GM12878 (cell line): ENCODE results near the gene SLX9. TPM values are rescaled to one million over a fixed set of nuclear protein-coding genes. Genes with fewer than 3 reads are reported as not detected.

Experiments
- ATAC-seq: fragments of 200-7000 bp; cut with Tn5 transposase; 3 replicates; pipeline ENCODE4 v1.9.1; 2020; ENCODE audit warnings: mild to moderate bottlenecking, moderate library complexity
- BruUV-seq: library from RNA; stranded (reverse); fragments of 400-500 nt; replicated peaks from 2 replicates; lab custom pipeline; 2021; lab: Mats Ljungman, UMichigan
- CTCF ChIA-PET: fragments of 300-600 bp; sonication (Branson Sonifier 250); formaldehyde crosslinking; extraction: SDS; loops from one replicate; lab custom pipeline; 2021; ENCODE audit warnings: inconsistent platforms; lab: Yijun Ruan, JAX
- POLR2A ChIA-PET: fragments of 350-600 bp; formaldehyde crosslinking; extraction: SDS; loops from one replicate; lab custom pipeline; 2021; ENCODE audit warnings: inconsistent platforms; lab: Charles Lee
- RAD21 ChIA-PET: fragments of 300-600 bp; sonication (Branson Sonifier 250); formaldehyde crosslinking; loops from one replicate; lab custom pipeline; 2023; ENCODE audit warnings: antibody characterized with exemption; ENCODE audit not compliant: unreplicated experiment; lab: Charles Lee
- SMC1A ChIA-PET: fragments of 300-600 bp; sonication (Branson Sonifier 250); formaldehyde crosslinking; loops from one replicate; lab custom pipeline; 2023; ENCODE audit not compliant: unreplicated experiment, uncharacterized antibody; lab: Charles Lee
- DNase-seq: peaks from one replicate; pipeline ENCODE4 v3.0.0-alpha.2; 2011; ENCODE audit warnings: low read depth, low spot score
- FAIRE-seq: peaks from 3 replicates; lab custom pipeline; 2011; peaks lifted over from hg19 to GRCh38; lab: Jason Lieb, UNC
- H2AFZ ChIP-seq: 2 replicates; pipeline ENCODE4 v1.6.0; 2011; ENCODE audit warnings: low read depth, low read length, control low read depth; ENCODE audit not compliant: control insufficient read depth
- H3K27ac ChIP-seq: 2 replicates; pipeline ENCODE4 v1.5.1; 2011; ENCODE audit warnings: control low read depth; ENCODE audit not compliant: control insufficient read depth, insufficient read depth
- H3K27me3 ChIP-seq, 2 experiments: replicated peaks in 1 of 2; 2 replicates each; pipeline versions ENCODE4 v1.6.0 to v1.6.1; 2011; ENCODE audit warnings: low read length in 1 of 2; ENCODE audit not compliant: control insufficient read depth in 2 of 2, insufficient read depth in 2 of 2
- H3K36me3 ChIP-seq, 2 experiments: 2 replicates each; pipeline ENCODE4 v1.5.1; 2011; ENCODE audit warnings: low read length in 1 of 2; ENCODE audit not compliant: control insufficient read depth in 2 of 2, insufficient read depth in 2 of 2
- H3K4me1 ChIP-seq: 2 replicates; pipeline ENCODE4 v1.6.1; 2011; ENCODE audit warnings: mild to moderate bottlenecking, low read length, moderate library complexity, mixed read lengths; ENCODE audit not compliant: control insufficient read depth, insufficient read depth
- H3K4me2 ChIP-seq: 2 replicates; pipeline ENCODE4 v1.6.0; 2011; ENCODE audit warnings: control low read depth; ENCODE audit not compliant: control insufficient read depth, insufficient read depth
- H3K4me3 ChIP-seq: fragments of 200-600 bp; sonication (generic); 2 replicates; pipeline ENCODE4 v1.5.1; 2016
- H3K79me2 ChIP-seq: 2 replicates; pipeline ENCODE4 v1.6.0; 2011; ENCODE audit warnings: low read length; ENCODE audit not compliant: control insufficient read depth, insufficient read depth
- H3K9ac ChIP-seq: 2 replicates; pipeline ENCODE4 v1.8.0; 2011; ENCODE audit warnings: low read length, control low read depth, mixed read lengths; ENCODE audit not compliant: control insufficient read depth, insufficient read depth
- H3K9me3 ChIP-seq: replicated peaks from 3 replicates; pipeline ENCODE4 v1.5.1; 2011; ENCODE audit warnings: mild to moderate bottlenecking, low read length; ENCODE audit not compliant: control insufficient read depth, insufficient read depth
- H4K20me1 ChIP-seq: 2 replicates; pipeline ENCODE4 v1.6.0; 2011; ENCODE audit not compliant: control insufficient read depth, insufficient read depth
- E2F8 ChIP-seq: fragments of 450-650 bp; IDR thresholded peaks from 2 replicates; pipeline ENCODE4 v1.6.1; 2018; ENCODE audit warnings: mild to moderate bottlenecking, low read depth, moderate library complexity; ENCODE audit not compliant: partially characterized antibody
- EED ChIP-seq: sonication (generic); IDR thresholded peaks from 2 replicates; pipeline ENCODE4 v1.6.1; 2016; ENCODE audit warnings: antibody characterized with exemption, low read depth
- EGR1 ChIP-seq, 2 experiments: IDR thresholded peaks; 1 replicate in 1 of 2; 2 replicates in 1 of 2; pipeline ENCODE4 v1.6.1; 2011 to 2012; ENCODE audit warnings: low read depth in 2 of 2, low read length in 2 of 2, borderline replicate concordance in 1 of 2, mild to moderate bottlenecking in 1 of 2, moderate library complexity in 1 of 2
- FOXK2 ChIP-seq: fragments of 450-650 bp; IDR thresholded peaks from 2 replicates; pipeline ENCODE4 v1.6.1; 2017; ENCODE audit warnings: mild to moderate bottlenecking, moderate library complexity
- IRF4 ChIP-seq: IDR thresholded peaks from 2 replicates; pipeline ENCODE4 v1.6.1; 2011; ENCODE audit warnings: low read depth, low read length
- MAX ChIP-seq: IDR thresholded peaks from 2 replicates; pipeline ENCODE4 v1.6.1; 2012; ENCODE audit warnings: low read depth, low read length, improper control_type of control experiment
- MYC ChIP-seq: IDR thresholded peaks from 2 replicates; pipeline ENCODE4 v1.6.1; 2011; ENCODE audit warnings: mild to moderate bottlenecking, low read length, moderate library complexity, inconsistent platforms; ENCODE audit not compliant: insufficient read depth, insufficient replicate concordance, insufficient read length, severe bottlenecking
- NRF1 ChIP-seq: conservative IDR thresholded peaks from 2 replicates; pipeline ENCODE4 v1.6.1; 2011; ENCODE audit warnings: mild to moderate bottlenecking, low read depth, low read length, improper control_type of control experiment
- RAD21 ChIP-seq: IDR thresholded peaks from 2 replicates; pipeline ENCODE4 v1.6.1; 2011; ENCODE audit warnings: mild to moderate bottlenecking, low read depth, low read length, moderate library complexity; ENCODE audit not compliant: insufficient read depth
- RCOR1 ChIP-seq: conservative IDR thresholded peaks from 2 replicates; pipeline ENCODE4 v1.6.1; 2012; ENCODE audit warnings: low read depth, low read length, improper control_type of control experiment
- RUNX3 ChIP-seq: IDR thresholded peaks from 2 replicates; pipeline ENCODE4 v1.6.1; 2012; ENCODE audit warnings: low read length, inconsistent platforms
- STAT3 ChIP-seq: IDR thresholded peaks from 2 replicates; pipeline ENCODE4 v1.6.1; 2011; ENCODE audit warnings: low read depth, low read length, improper control_type of control experiment
- SUZ12 ChIP-seq: fragments of 200-600 bp; sonication (generic); IDR thresholded peaks from one replicate; pipeline ENCODE4 v1.6.1; 2018; ENCODE audit warnings: antibody characterized with exemption, mild to moderate bottlenecking; ENCODE audit not compliant: unreplicated experiment
- TCF7 ChIP-seq: IDR thresholded peaks from 2 replicates; pipeline ENCODE4 v1.6.1; 2014; ENCODE audit warnings: antibody characterized with exemption, borderline replicate concordance
- ZBTB40 ChIP-seq: fragments of 450-650 bp; IDR thresholded peaks from 2 replicates; pipeline ENCODE4 v1.6.1; 2016; ENCODE audit warnings: mild to moderate bottlenecking, moderate library complexity, borderline replicate concordance
- ZNF217 ChIP-seq: fragments of 450-650 bp; IDR thresholded peaks from 2 replicates; pipeline ENCODE4 v1.6.1; 2017; ENCODE audit warnings: antibody characterized with exemption, mild to moderate bottlenecking
- ZNF24 ChIP-seq: fragments of 450-650 bp; IDR thresholded peaks from 2 replicates; pipeline ENCODE4 v1.6.1; 2017; ENCODE audit warnings: antibody characterized with exemption, mild to moderate bottlenecking
- WGBS: methylation state at CpG from one replicate; pipeline ENCODE4 v1.1.6; 2016; ENCODE audit warnings: low lambda C conversion rate; ENCODE audit not compliant: insufficient replicate concordance, insufficient coverage; ENCODE audit errors: missing lambda C conversion rate; 5-methylcytosine and 5-hydroxymethylcytosine counted together
- in situ Hi-C: fragments of 300-500 bp; cut with MboI; formaldehyde crosslinking; loops from 9 replicates; pipeline ENCODE4 v1.14.3; 2018; ENCODE audit warnings: mixed read lengths
- intact Hi-C: fragments of 100-400 bp; cut with micrococcal nuclease; formaldehyde crosslinking; loops from one replicate; pipeline ENCODE4 v1.14.2; 2022; ENCODE audit not compliant: unreplicated experiment
- polyA plus RNA-seq, 11 experiments: library from polyadenylated mRNA; depleted of rRNA in 4 of 11; unstranded in 6 of 11; stranded (reverse) in 5 of 11; fragments of >200 nt; fragmentation: Nextera tagmentation in 4 of 11; fragmentation: Illumina TruSeq in 1 of 11; extraction: Ambion mirVana in 4 of 11; extraction: Trizol in 1 of 11; gene quantifications; 1 replicate in 1 of 11; 2 replicates in 10 of 11; pipeline versions ENCODE4 v1.2.1 to v1.2.3, GENCODE V29; 2011 to 2016; ENCODE audit warnings: inconsistent platforms in 2 of 11, missing spikeins in 2 of 11, low read depth in 1 of 11
- total RNA-seq, 4 experiments: library from RNA; depleted of rRNA in 3 of 4; stranded (reverse); fragments of >200 nt in 3 of 4; fragmentation: Illumina TruSeq in 1 of 4; extraction: Trizol in 1 of 4; gene quantifications; 2 replicates each; pipeline versions ENCODE4 v1.2.1 to v1.2.3, GENCODE V29; 2013 to 2021

Gene SLX9
- total and polyA plus RNA-seq, 10 of the 15 experiments (the other 5 are each of a cell fraction or from before 2014, with no cell fraction given): 0.69 to 81.3 (median 33.9) TPM

GRCh38 chr21:44890961-44891541, 48.8 kb upstream of the SLX9 start:
- Histone ChIP-seq H3K4me3 (no peak overlapping the region), H3K27me3 (no peaks in the 10 kb centered on the region), H3K9ac (no peak overlapping the region), H3K4me1 (no peaks in the 10 kb centered on the region), H3K79me2 (no peaks in the 10 kb centered on the region)
- no peak for ATAC-seq
- RAD21 ChIA-PET: no interaction called here
- POLR2A ChIA-PET: interaction anchor here (0.5 kb wide), 1 partner anchor 36 kb away, joined by 5 read pairs; no protein-coding TSS in a partner anchor
- no peak for TF ChIP-seq IRF4
- TF ChIP-seq E2F8: no peak
- TF ChIP-seq RCOR1: no peak
- no peak for TF ChIP-seq EED
- TF ChIP-seq EGR1 (IDR thresholded peaks at IDR 0.05; ENCODE audit: borderline replicate concordance in 1 of 2, low read depth in 2 of 2, low read length in 2 of 2): no peak
- no peak for TF ChIP-seq ZNF217
- TF ChIP-seq FOXK2: no peak
- TF ChIP-seq MYC: no peak
- TF ChIP-seq ZBTB40: no peak
- TF ChIP-seq ZNF24: no peak
- TF ChIP-seq RUNX3: no peak
- TF ChIP-seq SUZ12: no peak
- no peak for TF ChIP-seq MAX
- TF ChIP-seq RAD21: no peak
- TF ChIP-seq NRF1: no peak
- no peak for TF ChIP-seq TCF7
- no peak for TF ChIP-seq STAT3
- TF ChIP-seq, all 136 proteins: peak for 0
- H3K27ac ChIP-seq: no peak overlapping the region
- BruUV-seq: no TSS peak
- no peak for DNase-seq
- H3K36me3 ChIP-seq: peaks cover 0 to 3% of the 10 kb centered on the region in 2 experiments; a peak in 2 of 4 replicates
- H2AFZ ChIP-seq: no peak overlapping the region
- 85% methylated on average over 9 of the region's 9 CpGs for WGBS
- ChIA-PET CTCF (interaction anchor here (1.5 to 3.9 kb wide), 2 partner anchors 9 to 92 kb away, joined by 3 to 32 read pairs; no protein-coding TSS in a partner anchor), SMC1A (interaction anchor here (6.1 kb wide), 1 partner anchor 42 kb away, joined by 56 read pairs; no protein-coding TSS in a partner anchor)
- H3K9me3 ChIP-seq: no peaks in the 10 kb centered on the region
- H4K20me1 ChIP-seq: no peaks in the 10 kb centered on the region
- FAIRE-seq: no peak
- no peak overlapping the region for H3K4me2 ChIP-seq
- in situ Hi-C loops (no loop called here), intact Hi-C loops (no loop called here)
